GM18873 (cell line): Measurements from ENCODE around the gene PRSS22.

Experiments
- ATAC-seq: cut with Tn5 transposase; IDR thresholded peaks from one replicate; pipeline ENCODE4 v1.9.1; 2021; ENCODE audit warnings: mild to moderate bottlenecking, moderate library complexity, moderate number of reproducible peaks; ENCODE audit not compliant: unreplicated experiment, low FRiP score

PRSS22 gene

GRCh38 chr16:2829501-2830354, 28.2 kb downstream of the PRSS22 start, which contains the start of gene ZG16B:
Gene ZG16B, plus strand, starts transcription at chr16:2830303. Its CDS starts 139 bp downstream, at chr16:2830442.
- ATAC-seq: no peak

- no peak for ATAC-seq
Observed at GRCh38 chr16:2828876-2829430, 29.0 kb downstream of the PRSS22 start.

- no peak for ATAC-seq
Observed at GRCh38 chr16:2828521-2828840, 29.5 kb downstream of the PRSS22 start.

GRCh38 chr16:2827831-2828520, 30.0 kb downstream of the PRSS22 start:
- no peak for ATAC-seq

- no peak for ATAC-seq
Observed at GRCh38 chr16:2827374-2827791, 30.6 kb downstream of the PRSS22 start.

GRCh38 chr16:2826591-2827373, 31.2 kb downstream of the PRSS22 start:
- ATAC-seq: no peak

GRCh38 chr16:2825906-2826305, 32.1 kb downstream of the PRSS22 start:
- no peak for ATAC-seq

- no peak for ATAC-seq
Observed at GRCh38 chr16:2825049-2825742, 32.8 kb downstream of the PRSS22 start.

GRCh38 chr16:2824626-2825025, 33.3 kb downstream of the PRSS22 start:
- no peak for ATAC-seq

- no peak for ATAC-seq
Observed at GRCh38 chr16:2822496-2822895, 35.5 kb downstream of the PRSS22 start.

- no peak for ATAC-seq
Observed at GRCh38 chr16:2822158-2822495, 35.8 kb downstream of the PRSS22 start.

GRCh38 chr16:2821487-2822157, 36.3 kb downstream of the PRSS22 start:
- no peak for ATAC-seq

- no peak for ATAC-seq
Observed at GRCh38 chr16:2820836-2821486, 37.0 kb downstream of the PRSS22 start.

- ATAC-seq: no peak
Observed at GRCh38 chr16:2819939-2820835, 37.8 kb downstream of the PRSS22 start.

GRCh38 chr16:2819179-2819938, 38.6 kb downstream of the PRSS22 start:
- no peak for ATAC-seq

GRCh38 chr16:2818272-2818876, 39.6 kb downstream of the PRSS22 start:
- no peak for ATAC-seq
